ENCODE data around the gene CHD9.
"Not testable (repeated sequence)": the region's sequence is repeated elsewhere in the genome, so short reads cannot be mapped to it uniquely, and the experiment has no call there.

The CHD9 gene

GRCh38 chr16:53266156-53266555 is 211.4 kb downstream of the CHD9 start:
- no peaks in the 10 kb centered on the region for H4K20me1 ChIP-seq (ENCODE audit: insufficient read depth, low read length)
- no peaks in the 10 kb centered on the region for H3K36me3 ChIP-seq (replicated peaks; ENCODE audit: insufficient read depth, low read length)
- H3F3A ChIP-seq (ENCODE audit: insufficient read depth, low read length) = no peaks in the 10 kb centered on the region
- H3K9me2 ChIP-seq (replicated peaks; ENCODE audit: insufficient read depth, low read length) = no peaks in the 10 kb centered on the region
- no peak overlapping the region for H3K27ac ChIP-seq (ENCODE audit: low read length)
- TF ChIP-seq EZH2 (optimal IDR thresholded peaks at IDR 0.05; ENCODE audit: low read depth, low read length) (no peak), EZH2phosphoT487 (IDR thresholded peaks at IDR 0.05; ENCODE audit: low read length) (no peak)
- TF ChIP-seq, protein P1, sequence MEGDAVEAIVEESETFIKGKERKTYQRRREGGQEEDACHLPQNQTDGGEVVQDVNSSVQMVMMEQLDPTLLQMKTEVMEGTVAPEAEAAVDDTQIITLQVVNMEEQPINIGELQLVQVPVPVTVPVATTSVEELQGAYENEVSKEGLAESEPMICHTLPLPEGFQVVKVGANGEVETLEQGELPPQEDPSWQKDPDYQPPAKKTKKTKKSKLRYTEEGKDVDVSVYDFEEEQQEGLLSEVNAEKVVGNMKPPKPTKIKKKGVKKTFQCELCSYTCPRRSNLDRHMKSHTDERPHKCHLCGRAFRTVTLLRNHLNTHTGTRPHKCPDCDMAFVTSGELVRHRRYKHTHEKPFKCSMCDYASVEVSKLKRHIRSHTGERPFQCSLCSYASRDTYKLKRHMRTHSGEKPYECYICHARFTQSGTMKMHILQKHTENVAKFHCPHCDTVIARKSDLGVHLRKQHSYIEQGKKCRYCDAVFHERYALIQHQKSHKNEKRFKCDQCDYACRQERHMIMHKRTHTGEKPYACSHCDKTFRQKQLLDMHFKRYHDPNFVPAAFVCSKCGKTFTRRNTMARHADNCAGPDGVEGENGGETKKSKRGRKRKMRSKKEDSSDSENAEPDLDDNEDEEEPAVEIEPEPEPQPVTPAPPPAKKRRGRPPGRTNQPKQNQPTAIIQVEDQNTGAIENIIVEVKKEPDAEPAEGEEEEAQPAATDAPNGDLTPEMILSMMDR (IDR thresholded peaks at IDR 0.05; ENCODE audit: low read length) = no peak
- no peaks in the 10 kb centered on the region for H3K79me2 ChIP-seq (ENCODE audit: low read length)
- no peak overlapping the region for H3K4me3 ChIP-seq (ENCODE audit: low read length)
- DNase-seq = no peak
- H2AFZ ChIP-seq (ENCODE audit: low read length) = no peak overlapping the region
- no peak overlapping the region for H3K4me2 ChIP-seq (ENCODE audit: low read depth, low read length)
- H3K27me3 ChIP-seq (replicated peaks; ENCODE audit: insufficient read depth, low read length) = no peaks in the 10 kb centered on the region
- no peaks in the 10 kb centered on the region for H3K9me3 ChIP-seq (replicated peaks; ENCODE audit: insufficient read depth, low read length)
- no peaks in the 10 kb centered on the region for H3K4me1 ChIP-seq (ENCODE audit: low read length)
- H3K9ac ChIP-seq (ENCODE audit: low read length) = no peak overlapping the region

GRCh38 chr16:53278498-53278897 is 223.7 kb downstream of the CHD9 start:
- H3K79me2 ChIP-seq (ENCODE audit: low read length); H3K9me3 ChIP-seq (replicated peaks; ENCODE audit: insufficient read depth, low read length); H3K27ac ChIP-seq (ENCODE audit: low read length); H3K27me3 ChIP-seq (replicated peaks; ENCODE audit: insufficient read depth, low read length); H4K20me1 ChIP-seq (ENCODE audit: insufficient read depth, low read length); H3K9ac ChIP-seq (ENCODE audit: low read length); H3F3A ChIP-seq (ENCODE audit: insufficient read depth, low read length); H3K4me1 ChIP-seq (ENCODE audit: low read length); H2AFZ ChIP-seq (ENCODE audit: low read length); H3K4me2 ChIP-seq (ENCODE audit: low read depth, low read length); H3K9me2 ChIP-seq (replicated peaks; ENCODE audit: insufficient read depth, low read length); H3K4me3 ChIP-seq (ENCODE audit: low read length); DNase-seq; H3K36me3 ChIP-seq (replicated peaks; ENCODE audit: insufficient read depth, low read length): not testable (repeated sequence)

- Histone ChIP-seq H3K27me3 (replicated peaks; ENCODE audit: insufficient read depth, low read length) (no peaks in the 10 kb centered on the region), H3K4me1 (ENCODE audit: low read length) (no peaks in the 10 kb centered on the region), H3K9ac (ENCODE audit: low read length) (no peak overlapping the region), H3K79me2 (ENCODE audit: low read length) (no peaks in the 10 kb centered on the region), H4K20me1 (ENCODE audit: insufficient read depth, low read length) (no peaks in the 10 kb centered on the region), H3K9me2 (replicated peaks; ENCODE audit: insufficient read depth, low read length) (no peaks in the 10 kb centered on the region), H3K4me3 (ENCODE audit: low read length) (no peak overlapping the region), H2AFZ (ENCODE audit: low read length) (no peak overlapping the region), H3K36me3 (replicated peaks; ENCODE audit: insufficient read depth, low read length) (no peaks in the 10 kb centered on the region), H3F3A (ENCODE audit: insufficient read depth, low read length) (no peaks in the 10 kb centered on the region), H3K9me3 (replicated peaks; ENCODE audit: insufficient read depth, low read length) (no peaks in the 10 kb centered on the region), H3K4me2 (ENCODE audit: low read depth, low read length) (no peak overlapping the region), H3K27ac (ENCODE audit: low read length) (no peak overlapping the region)
- no peak for DNase-seq
- TF ChIP-seq EZH2 (optimal IDR thresholded peaks at IDR 0.05; ENCODE audit: low read depth, low read length) (no peak), EZH2phosphoT487 (IDR thresholded peaks at IDR 0.05; ENCODE audit: low read length) (no peak)
- TF ChIP-seq, protein P1 (IDR thresholded peaks at IDR 0.05; ENCODE audit: low read length) = no peak
These were observed 226.5 kb downstream of the CHD9 start for GRCh38 chr16:53281280-53281679.

DNA sequence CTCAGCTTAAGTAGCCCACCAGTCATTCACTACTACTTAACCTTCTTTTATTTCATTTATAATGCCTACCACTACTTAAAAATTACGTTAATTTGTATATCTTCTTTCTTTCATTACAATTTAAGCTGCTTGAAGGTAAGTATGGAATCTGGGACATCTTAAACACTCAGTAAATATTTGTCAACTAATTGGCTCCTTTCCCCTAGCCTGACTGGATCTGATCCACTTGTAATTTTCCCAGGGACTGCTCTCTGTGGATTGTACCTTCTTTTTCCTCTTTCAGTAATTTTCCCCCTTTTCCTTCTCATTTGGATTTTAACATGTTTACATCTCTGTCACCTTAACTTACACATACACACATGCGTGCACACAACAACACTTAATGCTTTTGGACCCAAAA is 227.1 kb downstream of the CHD9 start:
- TF ChIP-seq EZH2phosphoT487 (IDR thresholded peaks at IDR 0.05; ENCODE audit: low read length) (no peak), EZH2 (optimal IDR thresholded peaks at IDR 0.05; ENCODE audit: low read depth, low read length) (no peak)
- TF ChIP-seq, protein P1 (IDR thresholded peaks at IDR 0.05; ENCODE audit: low read length) = no peak
- Histone ChIP-seq H3K9me2 (replicated peaks; ENCODE audit: insufficient read depth, low read length) (no peaks in the 10 kb centered on the region), H3K27ac (ENCODE audit: low read length) (no peak overlapping the region), H3K27me3 (replicated peaks; ENCODE audit: insufficient read depth, low read length) (no peaks in the 10 kb centered on the region), H4K20me1 (ENCODE audit: insufficient read depth, low read length) (no peaks in the 10 kb centered on the region), H3K79me2 (ENCODE audit: low read length) (no peaks in the 10 kb centered on the region), H3K9ac (ENCODE audit: low read length) (no peak overlapping the region), H3K9me3 (replicated peaks; ENCODE audit: insufficient read depth, low read length) (no peaks in the 10 kb centered on the region), H3K4me3 (ENCODE audit: low read length) (no peak overlapping the region), H3K4me1 (ENCODE audit: low read length) (no peaks in the 10 kb centered on the region), H3K36me3 (replicated peaks; ENCODE audit: insufficient read depth, low read length) (no peaks in the 10 kb centered on the region), H3F3A (ENCODE audit: insufficient read depth, low read length) (no peaks in the 10 kb centered on the region), H2AFZ (ENCODE audit: low read length) (no peak overlapping the region), H3K4me2 (ENCODE audit: low read depth, low read length) (no peak overlapping the region)
- DNase-seq = no peak

Data from MM.1S (cell line).